Brain microvascular endothelial cell (primary cell): Measurements from ENCODE around the gene EYS.

Source experiments
- DNase-seq: peaks from one replicate; pipeline ENCODE4 v3.0.0-alpha.2; 2020
- H3K27ac ChIP-seq: fragments of 250-450 bp; sonication (Bioruptor Pico); 2 replicates; pipeline ENCODE4 v1.5.1; 2020; ENCODE audit warnings: mild to moderate bottlenecking, moderate library complexity
- H3K27me3 ChIP-seq: fragments of 250-450 bp; sonication (Bioruptor Pico); replicated peaks from 2 replicates; pipeline ENCODE4 v1.5.1; 2020; ENCODE audit warnings: mild to moderate bottlenecking
- H3K36me3 ChIP-seq: fragments of 250-450 bp; sonication (Bioruptor Pico); replicated peaks from 2 replicates; pipeline ENCODE4 v1.5.1; 2020; ENCODE audit warnings: mild to moderate bottlenecking
- H3K4me3 ChIP-seq: 2 replicates; pipeline ENCODE4 v1.5.1; 2011; ENCODE audit warnings: low read depth, mild to moderate bottlenecking, control low read depth, low read length, moderate library complexity
- in situ Hi-C: cut with HindIII; loops from 2 replicates; pipeline ENCODE4 v1.10.0; 2017; ENCODE audit warnings: low sequenced_read_pairs, low pct_ligation_motif_present
- TF ChIP-seq, protein P1 (sequence below): IDR thresholded peaks from 2 replicates; pipeline ENCODE4 v1.5.1; 2011; ENCODE audit warnings: low read depth, mild to moderate bottlenecking, moderate library complexity, low read length, control low read depth, inconsistent platforms; ENCODE audit errors: missing control alignments

The EYS gene

DNA sequence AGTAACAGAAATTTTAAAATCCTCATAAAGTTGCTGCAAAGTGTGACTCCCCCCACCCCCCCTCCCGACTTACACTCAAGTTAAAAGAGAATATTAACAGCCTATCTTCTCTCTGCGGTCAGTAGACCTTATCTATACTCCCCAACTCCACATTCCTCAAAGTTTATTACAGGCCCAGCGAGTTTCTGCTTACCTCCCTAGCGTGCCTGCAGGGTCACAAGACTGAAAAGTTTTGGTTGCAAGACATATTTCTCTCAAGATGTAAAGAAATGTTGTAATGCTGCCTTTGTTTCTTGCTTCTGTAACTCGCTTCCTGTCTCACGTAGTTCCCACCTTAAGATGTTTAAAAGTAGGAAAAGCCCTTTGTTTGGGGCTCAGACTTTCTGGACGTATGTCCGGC is 1371.8 kb downstream of the EYS start:
- TF ChIP-seq, protein P1, sequence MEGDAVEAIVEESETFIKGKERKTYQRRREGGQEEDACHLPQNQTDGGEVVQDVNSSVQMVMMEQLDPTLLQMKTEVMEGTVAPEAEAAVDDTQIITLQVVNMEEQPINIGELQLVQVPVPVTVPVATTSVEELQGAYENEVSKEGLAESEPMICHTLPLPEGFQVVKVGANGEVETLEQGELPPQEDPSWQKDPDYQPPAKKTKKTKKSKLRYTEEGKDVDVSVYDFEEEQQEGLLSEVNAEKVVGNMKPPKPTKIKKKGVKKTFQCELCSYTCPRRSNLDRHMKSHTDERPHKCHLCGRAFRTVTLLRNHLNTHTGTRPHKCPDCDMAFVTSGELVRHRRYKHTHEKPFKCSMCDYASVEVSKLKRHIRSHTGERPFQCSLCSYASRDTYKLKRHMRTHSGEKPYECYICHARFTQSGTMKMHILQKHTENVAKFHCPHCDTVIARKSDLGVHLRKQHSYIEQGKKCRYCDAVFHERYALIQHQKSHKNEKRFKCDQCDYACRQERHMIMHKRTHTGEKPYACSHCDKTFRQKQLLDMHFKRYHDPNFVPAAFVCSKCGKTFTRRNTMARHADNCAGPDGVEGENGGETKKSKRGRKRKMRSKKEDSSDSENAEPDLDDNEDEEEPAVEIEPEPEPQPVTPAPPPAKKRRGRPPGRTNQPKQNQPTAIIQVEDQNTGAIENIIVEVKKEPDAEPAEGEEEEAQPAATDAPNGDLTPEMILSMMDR = no peak
- Histone ChIP-seq H3K27me3 (no peaks in the 10 kb centered on the region), H3K4me3 (no peak overlapping the region), H3K36me3 (no peaks in the 10 kb centered on the region), H3K27ac (no peak overlapping the region)
- no peak for DNase-seq
- in situ Hi-C loops = no loop called here

DNA sequence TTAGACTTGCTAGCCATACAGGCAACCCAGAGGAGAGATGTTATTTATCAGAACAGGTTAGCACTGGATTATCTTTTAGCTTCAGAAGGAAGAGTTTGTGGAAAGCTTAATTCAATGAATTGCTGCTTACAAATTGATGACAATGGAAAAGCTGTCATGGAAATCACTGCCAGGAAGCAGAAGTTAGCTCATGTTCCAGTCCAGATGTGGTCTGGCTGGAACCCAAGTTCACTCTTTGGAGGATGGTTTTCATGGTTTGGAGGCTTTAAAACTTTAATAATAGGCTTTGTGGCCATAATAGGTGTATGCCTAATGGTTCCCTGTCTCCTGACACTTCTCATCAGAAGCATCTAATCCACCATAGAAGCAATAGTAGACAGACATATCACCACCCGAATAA is 1372.4 kb downstream of the EYS start:
- TF ChIP-seq, protein P1 = no peak
- in situ Hi-C loops = no loop called here
- Histone ChIP-seq H3K27ac (no peak overlapping the region), H3K4me3 (no peak overlapping the region), H3K36me3 (no peaks in the 10 kb centered on the region), H3K27me3 (no peaks in the 10 kb centered on the region)
- no peak for DNase-seq

DNA sequence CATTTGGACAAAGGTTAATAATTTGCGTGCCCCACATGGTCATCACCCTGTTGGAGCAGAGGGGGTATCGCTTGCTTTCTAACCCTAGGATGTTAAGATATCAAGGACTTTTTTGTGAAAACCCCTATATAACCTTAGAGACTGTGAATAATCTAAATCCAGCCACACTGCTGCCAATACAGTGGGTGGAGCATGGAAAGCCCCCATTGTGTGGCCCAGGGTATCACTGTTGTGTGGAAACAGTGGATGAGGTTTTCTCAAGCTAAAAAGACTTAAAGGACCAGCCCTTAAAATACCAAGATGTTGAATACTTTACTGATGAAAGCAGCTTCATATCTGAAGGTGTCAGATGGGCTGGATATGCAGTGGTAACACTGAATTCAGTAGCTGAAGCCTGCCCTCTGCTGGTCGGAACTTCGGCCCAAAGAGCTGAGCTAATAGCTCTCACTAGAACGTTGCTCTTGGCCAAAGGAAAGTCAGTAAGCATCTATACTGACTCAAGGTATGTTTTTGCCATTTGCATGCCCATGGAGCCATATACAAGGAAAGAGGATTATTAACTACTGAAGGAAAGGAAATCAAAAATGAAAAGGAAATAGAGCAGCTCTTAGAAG is 1376.2 kb downstream of the EYS start:
- TF ChIP-seq, protein P1 = peak; percentile 75
- no peak overlapping the region for H3K4me3 ChIP-seq
- no peaks in the 10 kb centered on the region for H3K36me3 ChIP-seq
- no peaks in the 10 kb centered on the region for H3K27me3 ChIP-seq
- in situ Hi-C loops = no loop called here
- H3K27ac ChIP-seq = no peak overlapping the region
- DNase-seq = peak; percentile 14

DNA sequence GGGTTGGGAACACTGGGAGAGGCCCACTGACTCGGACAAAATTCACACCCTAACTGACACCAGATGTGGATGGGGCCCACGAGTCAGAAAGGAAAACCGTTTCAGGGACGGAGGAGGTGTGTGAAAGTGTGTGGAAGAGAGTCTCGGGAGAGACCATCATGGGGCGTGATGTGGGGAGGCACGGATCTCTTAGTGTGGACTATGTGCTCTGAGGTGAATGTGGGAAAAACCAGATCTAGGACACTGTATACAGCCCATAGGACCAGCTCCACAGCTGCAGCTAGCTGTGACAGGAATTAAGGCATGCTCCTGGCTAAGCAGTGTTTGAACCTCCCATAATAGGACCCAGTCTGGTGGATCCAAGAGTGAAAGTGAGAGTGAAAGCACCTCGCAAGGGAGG is 1380.1 kb downstream of the EYS start:
- no peak overlapping the region for H3K27ac ChIP-seq
- no peaks in the 10 kb centered on the region for H3K27me3 ChIP-seq
- no peaks in the 10 kb centered on the region for H3K36me3 ChIP-seq
- no peak for DNase-seq
- in situ Hi-C loops = no loop called here
- H3K4me3 ChIP-seq = no peak overlapping the region
- TF ChIP-seq, protein P1 = no peak

DNA sequence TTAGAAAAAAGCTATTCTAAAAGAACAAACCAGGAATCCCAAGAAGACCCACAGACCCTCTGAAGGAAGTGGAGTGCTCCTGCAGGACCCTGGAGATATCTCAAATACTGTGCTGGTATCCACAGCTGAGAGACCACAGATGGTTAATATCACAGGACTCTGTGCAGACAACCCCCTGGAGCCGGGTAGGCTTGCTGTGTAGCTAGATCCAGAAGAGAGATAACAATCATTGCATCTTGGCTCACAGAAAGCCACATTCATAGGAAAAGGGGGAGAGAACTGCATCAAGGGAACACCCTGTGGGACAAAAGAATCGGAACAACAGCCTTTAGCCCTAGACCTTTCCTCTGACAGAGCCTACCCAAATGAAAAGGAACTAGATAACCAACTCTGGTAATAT is 1381.9 kb downstream of the EYS start:
- Histone ChIP-seq H3K27me3 (no peaks in the 10 kb centered on the region), H3K36me3 (no peaks in the 10 kb centered on the region), H3K4me3 (no peak overlapping the region), H3K27ac (no peak overlapping the region)
- TF ChIP-seq, protein P1 = no peak
- in situ Hi-C loops = no loop called here
- no peak for DNase-seq

DNA sequence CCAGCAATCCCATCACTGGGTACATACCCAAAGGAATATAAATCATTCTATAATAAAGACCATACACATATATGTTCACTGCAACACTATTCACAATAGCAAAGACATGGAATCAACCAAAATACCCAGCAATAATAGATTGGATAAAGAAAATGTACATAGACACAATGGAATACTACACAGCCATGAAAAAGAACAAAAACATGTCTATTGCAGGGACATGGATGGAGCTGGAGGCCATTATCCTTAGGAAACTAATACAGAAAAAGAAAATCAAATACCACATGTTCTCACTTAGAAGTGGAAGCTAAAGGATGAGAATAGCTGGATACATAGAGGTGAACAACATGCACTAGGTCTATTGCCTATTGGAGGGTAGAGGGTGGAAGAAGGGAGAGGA is 1396.8 kb downstream of the EYS start:
- no peak for DNase-seq
- Histone ChIP-seq H3K27me3 (no peaks in the 10 kb centered on the region), H3K36me3 (no peaks in the 10 kb centered on the region), H3K4me3 (no peak overlapping the region), H3K27ac (no peak overlapping the region)
- TF ChIP-seq, protein P1 = no peak
- in situ Hi-C loops = no loop called here
